Breast epithelium (tissue), 3 donors: Measurements from ENCODE around the gene PKN1.

Experiments used
- POLR2A ChIP-seq: fragments of 450-650 bp; IDR thresholded peaks from one replicate; pipeline ENCODE4 v1.6.1; 2016; ENCODE audit warnings: antibody characterized with exemption, mild to moderate bottlenecking, moderate library complexity
- TF ChIP-seq, protein P1 (sequence below), 3 donors: fragments of 450-650 bp; IDR thresholded peaks; one replicate each; pipeline ENCODE4 v1.5.1; 2016 to 2017; ENCODE audit warnings: antibody characterized with exemption in 3 of 3, mild to moderate bottlenecking in 3 of 3, moderate library complexity in 3 of 3

DNA sequence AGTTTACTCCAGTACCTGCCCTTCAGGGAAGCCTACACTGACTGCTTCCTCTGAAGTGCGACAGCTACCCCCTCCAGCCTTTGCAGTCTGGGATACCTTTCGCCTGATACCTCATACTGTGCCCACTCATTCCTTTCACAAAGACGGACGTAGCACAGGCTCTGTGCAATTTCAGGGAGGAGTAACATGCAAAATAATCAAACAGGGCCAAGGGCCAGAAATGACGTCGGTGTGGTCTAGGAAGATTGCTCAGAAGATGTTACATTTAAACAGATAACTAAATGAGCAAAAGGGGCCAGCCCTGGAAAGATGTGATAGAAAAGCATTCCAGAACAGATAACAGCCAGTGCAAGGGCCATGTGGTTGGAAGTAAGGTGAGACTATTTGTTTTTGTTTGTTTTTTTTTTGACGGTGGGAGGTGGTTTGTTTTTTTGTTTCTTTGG is 7.4 kb upstream of the PKN1 start:
- TF ChIP-seq, protein P1, sequence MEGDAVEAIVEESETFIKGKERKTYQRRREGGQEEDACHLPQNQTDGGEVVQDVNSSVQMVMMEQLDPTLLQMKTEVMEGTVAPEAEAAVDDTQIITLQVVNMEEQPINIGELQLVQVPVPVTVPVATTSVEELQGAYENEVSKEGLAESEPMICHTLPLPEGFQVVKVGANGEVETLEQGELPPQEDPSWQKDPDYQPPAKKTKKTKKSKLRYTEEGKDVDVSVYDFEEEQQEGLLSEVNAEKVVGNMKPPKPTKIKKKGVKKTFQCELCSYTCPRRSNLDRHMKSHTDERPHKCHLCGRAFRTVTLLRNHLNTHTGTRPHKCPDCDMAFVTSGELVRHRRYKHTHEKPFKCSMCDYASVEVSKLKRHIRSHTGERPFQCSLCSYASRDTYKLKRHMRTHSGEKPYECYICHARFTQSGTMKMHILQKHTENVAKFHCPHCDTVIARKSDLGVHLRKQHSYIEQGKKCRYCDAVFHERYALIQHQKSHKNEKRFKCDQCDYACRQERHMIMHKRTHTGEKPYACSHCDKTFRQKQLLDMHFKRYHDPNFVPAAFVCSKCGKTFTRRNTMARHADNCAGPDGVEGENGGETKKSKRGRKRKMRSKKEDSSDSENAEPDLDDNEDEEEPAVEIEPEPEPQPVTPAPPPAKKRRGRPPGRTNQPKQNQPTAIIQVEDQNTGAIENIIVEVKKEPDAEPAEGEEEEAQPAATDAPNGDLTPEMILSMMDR (IDR thresholded peaks at IDR 0.05): no peak
- no peak for TF ChIP-seq POLR2A
